GM18873 (cell line): Measurements from ENCODE around the gene XAGE1A.
"Not testable (repeated sequence)": the region's sequence is repeated elsewhere in the genome, so short reads cannot be mapped to it uniquely, and the experiment has no call there.

Experiments
- ATAC-seq: cut with Tn5 transposase; IDR thresholded peaks from one replicate; pipeline ENCODE4 v1.9.1; 2021; ENCODE audit warnings: mild to moderate bottlenecking, moderate library complexity, moderate number of reproducible peaks; ENCODE audit not compliant: unreplicated experiment, low FRiP score

Gene XAGE1A, protein sequence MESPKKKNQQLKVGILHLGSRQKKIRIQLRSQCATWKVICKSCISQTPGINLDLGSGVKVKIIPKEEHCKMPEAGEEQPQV

GRCh38 chrX:52495545-52496418 is at the start of gene XAGE1A:
XAGE1A (plus strand) TSS chrX:52495808; CDS start chrX:52497362, 1,554 bp downstream.
- not testable (repeated sequence) for ATAC-seq

GRCh38 chrX:52452031-52452430 is 43.6 kb upstream of the XAGE1A start:
- ATAC-seq, result not testable (repeated sequence)

GRCh38 chrX:52471301-52471700 is 24.3 kb upstream of the XAGE1A start:
- ATAC-seq, result not testable (repeated sequence)

- not testable (repeated sequence) for ATAC-seq
These were observed 788 bp downstream of the XAGE1A start for GRCh38 chrX:52496419-52496772.

DNA sequence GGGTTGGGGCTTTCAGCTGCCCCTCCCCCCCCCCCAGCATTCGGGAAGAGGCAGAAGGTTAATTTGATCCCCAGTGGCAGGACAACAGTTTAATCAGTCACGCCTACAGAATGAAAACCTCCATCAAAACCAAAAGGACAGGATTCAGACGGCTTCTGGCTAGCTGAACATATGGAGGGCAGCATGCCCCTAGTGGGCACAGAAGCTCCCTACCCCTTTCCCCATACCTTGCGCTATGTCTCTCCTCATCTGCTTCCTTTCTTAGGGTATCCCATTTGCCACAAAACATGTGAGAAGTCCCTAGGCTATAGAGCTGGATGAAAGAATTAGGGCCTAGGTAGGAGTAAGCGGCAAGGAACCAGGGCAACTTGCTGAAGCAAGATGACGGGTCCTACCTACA is 5.8 kb downstream of the XAGE1A start:
- ATAC-seq, result not testable (repeated sequence)

GRCh38 chrX:52504551-52504950 is 8.9 kb downstream of the XAGE1A start:
- no peak for ATAC-seq

GRCh38 chrX:52507331-52507730 is 11.7 kb downstream of the XAGE1A start:
- ATAC-seq, result no peak

DNA sequence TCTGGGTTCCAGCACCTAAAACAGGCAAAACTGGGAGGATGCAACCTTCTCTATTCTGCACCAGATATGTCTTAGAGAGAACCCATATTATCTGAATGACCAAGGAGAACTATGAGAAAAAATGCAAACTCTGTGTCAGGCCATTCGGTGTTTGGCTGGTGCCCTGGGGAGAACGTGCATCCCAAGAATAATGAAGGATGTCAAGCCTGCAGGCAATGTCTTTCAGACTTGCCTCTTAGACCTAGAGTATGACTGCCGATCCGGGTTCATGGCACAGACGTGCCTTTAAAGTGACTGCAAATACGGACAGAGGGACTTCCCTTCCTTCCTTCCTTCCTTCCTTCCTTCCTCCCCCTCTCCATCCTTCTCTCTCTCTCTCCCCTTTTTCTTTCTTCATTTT is 14.3 kb downstream of the XAGE1A start:
- no peak for ATAC-seq

DNA sequence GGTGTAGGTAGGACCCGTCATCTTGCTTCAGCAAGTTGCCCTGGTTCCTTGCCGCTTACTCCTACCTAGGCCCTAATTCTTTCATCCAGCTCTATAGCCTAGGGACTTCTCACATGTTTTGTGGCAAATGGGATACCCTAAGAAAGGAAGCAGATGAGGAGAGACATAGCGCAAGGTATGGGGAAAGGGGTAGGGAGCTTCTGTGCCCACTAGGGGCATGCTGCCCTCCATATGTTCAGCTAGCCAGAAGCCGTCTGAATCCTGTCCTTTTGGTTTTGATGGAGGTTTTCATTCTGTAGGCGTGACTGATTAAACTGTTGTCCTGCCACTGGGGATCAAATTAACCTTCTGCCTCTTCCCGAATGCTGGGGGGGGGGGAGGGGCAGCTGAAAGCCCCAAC is 15.5 kb downstream of the XAGE1A start:
- not testable (repeated sequence) for ATAC-seq

DNA sequence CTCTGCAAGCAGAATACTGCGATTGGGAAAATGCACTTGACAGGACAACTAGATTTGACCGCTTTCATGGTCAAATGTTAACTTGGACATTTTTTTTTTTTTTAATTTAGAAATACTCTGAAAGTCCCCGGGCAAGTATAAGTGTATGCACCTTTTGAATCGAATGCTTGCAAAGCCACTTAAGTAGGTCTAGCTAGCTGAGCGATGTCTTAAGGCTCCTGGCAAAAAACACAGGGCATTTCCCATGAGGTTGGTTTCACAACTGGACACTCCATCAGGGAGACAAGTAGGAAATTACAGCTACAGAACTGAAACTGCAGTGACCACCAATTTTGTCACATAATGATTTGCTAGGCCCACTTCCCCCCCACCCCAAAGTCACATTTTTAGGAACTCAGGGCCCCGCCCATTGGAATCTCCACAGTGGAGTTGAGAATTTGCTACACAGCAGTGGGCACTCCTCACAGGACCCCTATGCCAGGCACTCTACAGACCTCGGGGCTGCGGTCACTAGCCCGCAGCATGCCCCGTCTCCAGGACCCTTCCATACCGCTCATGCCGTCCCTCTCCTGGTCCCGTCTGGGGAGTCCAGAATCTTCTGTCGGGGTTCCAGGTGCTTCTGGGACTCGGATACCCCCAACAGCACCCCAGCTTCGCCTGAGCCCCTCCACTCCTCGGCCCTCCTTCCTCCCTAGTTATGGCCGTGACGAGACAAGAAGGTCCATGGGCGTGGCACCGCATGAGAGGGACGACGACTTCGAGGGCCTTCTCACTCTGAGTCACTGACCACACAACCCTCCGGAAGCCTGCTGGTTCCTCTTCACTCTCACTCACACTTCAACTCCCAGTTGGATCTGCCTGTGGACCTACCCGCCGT is 20.7 kb downstream of the XAGE1A start:
- ATAC-seq, result not testable (repeated sequence)

- not testable (repeated sequence) for ATAC-seq
These were observed 21.3 kb downstream of the XAGE1A start, which contains the start of gene XAGE1B for GRCh38 chrX:52516987-52517325. XAGE1B (minus strand) TSS chrX:52517063; CDS start chrX:52515527, 1,536 bp downstream.

DNA sequence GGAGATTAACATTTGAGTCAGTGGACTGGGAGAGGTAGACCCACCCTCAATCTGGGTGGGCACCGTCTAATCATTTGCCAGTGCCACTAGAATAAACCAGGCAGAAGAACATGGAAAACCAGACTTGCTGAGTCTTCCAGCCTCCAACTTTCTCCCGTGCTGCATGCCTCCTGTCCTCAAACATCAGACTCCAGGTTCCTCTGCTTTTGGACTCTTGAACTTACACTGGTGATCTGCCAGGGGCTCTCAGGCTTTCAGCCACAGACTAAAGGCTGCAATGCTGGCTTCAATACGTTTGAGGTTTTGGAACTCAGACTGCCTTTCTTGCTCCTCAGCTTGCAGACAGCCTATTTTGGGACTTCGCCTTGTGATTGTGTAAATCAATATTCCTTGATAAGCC is 45.4 kb downstream of the XAGE1A start:
- ATAC-seq, result not testable (repeated sequence)

DNA sequence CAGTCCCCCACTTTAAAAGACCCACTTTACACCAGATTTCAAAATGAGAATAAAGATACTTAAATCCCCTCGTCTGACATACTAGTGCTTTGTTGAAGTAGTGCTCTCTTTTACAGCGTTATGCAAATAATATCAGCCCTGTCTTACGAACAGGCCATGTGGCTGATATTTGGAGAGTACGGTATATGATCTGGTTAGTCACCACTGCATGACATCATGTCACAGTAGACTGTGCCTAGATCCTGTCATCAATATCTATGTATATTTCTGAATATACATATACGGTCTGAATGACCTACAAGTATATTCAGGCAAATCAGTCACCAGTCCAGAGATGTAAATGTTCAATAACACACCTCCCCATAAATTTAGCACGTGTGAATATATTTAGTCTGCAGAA is 46.7 kb downstream of the XAGE1A start:
- no peak for ATAC-seq

- ATAC-seq, result no peak
These were observed 48.7 kb downstream of the XAGE1A start for GRCh38 chrX:52544147-52544840.

DNA sequence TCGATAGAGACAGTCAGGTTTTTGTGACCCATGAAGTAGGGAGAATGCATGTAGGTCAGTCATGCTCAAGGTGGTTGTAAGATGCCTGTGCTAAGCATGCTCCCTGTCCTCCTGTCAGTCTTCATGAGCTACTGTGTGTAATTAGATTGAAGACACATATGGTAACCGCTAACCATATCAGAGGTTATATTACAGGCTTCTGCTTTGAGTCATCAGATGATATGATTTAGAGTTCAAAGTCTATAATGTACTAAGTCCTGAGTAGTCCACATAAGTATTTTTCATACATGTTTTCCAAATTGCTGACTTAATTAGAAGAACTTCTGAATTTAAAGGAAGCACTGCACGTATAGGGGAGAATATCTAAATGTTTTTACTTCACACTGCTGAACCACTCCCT is 53.2 kb downstream of the XAGE1A start:
- not testable (repeated sequence) for ATAC-seq
